Cardiac fibroblast (primary cell): Measurements from ENCODE around the gene SSTR3.

Source experiments
- DNase-seq, 2 donors: peaks; one replicate each; pipeline versions ENCODE4 v3.0.0 to v3.0.0-alpha.2; 2010; ENCODE audit warnings: low read depth in 2 of 2
- H3K4me3 ChIP-seq, 2 donors: replicated peaks in 1 of 2; 1 replicate in 1 of 2; 2 replicates in 1 of 2; pipeline ENCODE4 v1.5.1; 2011; ENCODE audit warnings: low read depth in 2 of 2, low read length in 2 of 2, mild to moderate bottlenecking in 2 of 2, moderate library complexity in 1 of 2
- CTCF ChIP-seq: IDR thresholded peaks from one replicate; pipeline ENCODE4 v1.5.1; 2011; ENCODE audit warnings: low read depth, mild to moderate bottlenecking, low read length, inconsistent platforms

SSTR3 gene

GRCh38 chr22:37197451-37198257 lies 14.6 kb downstream of the SSTR3 start:
- DNase-seq, result peak; percentile 75 to 87
- TF ChIP-seq CTCF, result no peak
- no peak overlapping the region for H3K4me3 ChIP-seq

GRCh38 chr22:37196539-37197450 lies 15.5 kb downstream of the SSTR3 start:
- peak; percentile 84 to 94 for DNase-seq
- H3K4me3 ChIP-seq, result no peak overlapping the region
- no peak for TF ChIP-seq CTCF

GRCh38 chr22:37195921-37196320 lies 16.4 kb downstream of the SSTR3 start:
- TF ChIP-seq CTCF, result no peak
- H3K4me3 ChIP-seq, result no peak overlapping the region
- DNase-seq, result peak; percentile 40 to 52

GRCh38 chr22:37194750-37195149 lies 17.5 kb downstream of the SSTR3 start:
- no peak for TF ChIP-seq CTCF
- DNase-seq, result no peak
- no peak overlapping the region for H3K4me3 ChIP-seq

- no peak overlapping the region for H3K4me3 ChIP-seq
- no peak for TF ChIP-seq CTCF
- peak; percentile 61 to 79 for DNase-seq
Observed at GRCh38 chr22:37193629-37194191, 18.6 kb downstream of the SSTR3 start.

GRCh38 chr22:37192741-37193140 lies 19.5 kb downstream of the SSTR3 start:
- H3K4me3 ChIP-seq, result no peak overlapping the region
- TF ChIP-seq CTCF, result no peak
- DNase-seq, result no peak
